ENCODE data around the gene GPRIN3. TPM values are rescaled to one million over a fixed set of nuclear protein-coding genes. Genes with fewer than 3 reads are reported as not detected.

Gene GPRIN3
- total and polyA plus RNA-seq, 2 donors (not counting 3 experiments of a cell fraction or from before 2014, with no cell fraction given) = 0.17 to 2.2 TPM

- Histone ChIP-seq H3K4me2 (ENCODE audit: insufficient read depth, low read length) (no peak overlapping the region), H3K79me2 (ENCODE audit: control insufficient read depth, insufficient read depth, low read length) (no peaks in the 10 kb centered on the region), H3K9ac (replicated peaks; ENCODE audit: extremely low read depth, insufficient read depth, low read length) (no peak overlapping the region), H4K20me1 (replicated peaks; ENCODE audit: control insufficient read depth, extremely low read depth, insufficient read depth, low read length) (no peaks in the 10 kb centered on the region), H3K27me3 (ENCODE audit: control insufficient read depth in 2 of 2, insufficient read depth in 2 of 2, low read length in 2 of 2) (peaks cover 0 to 1% of the 10 kb centered on the region in 2 experiments), H3K4me3 (replicated peaks in 1 of 3; ENCODE audit: insufficient read depth in 1 of 3, low read depth in 1 of 3, low read length in 3 of 3) (no peak overlapping the region), H3K27ac (ENCODE audit: insufficient read depth, low read depth, low read length) (no peak overlapping the region), H3K9me3 (replicated peaks; ENCODE audit: control insufficient read depth, insufficient read depth, low read length) (no peaks in the 10 kb centered on the region), H2AFZ (ENCODE audit: low read depth, low read length) (no peak overlapping the region), H3K36me3 (ENCODE audit: control insufficient read depth in 2 of 2, extremely low read depth in 1 of 2, insufficient read depth in 2 of 2, low read length in 2 of 2) (no peaks in the 10 kb centered on the region), H3K4me1 (ENCODE audit: control insufficient read depth, extremely low read depth, insufficient read depth, low read length) (no peaks in the 10 kb centered on the region), H3K9me1 (replicated peaks; ENCODE audit: control insufficient read depth, extremely low read depth, insufficient read depth, low read length) (no peaks in the 10 kb centered on the region)
- TF ChIP-seq POLR2A (IDR thresholded peaks at IDR 0.05; ENCODE audit: low read depth, low read length) (no peak), MYC (IDR thresholded peaks at IDR 0.05; ENCODE audit: low read depth, low read length) (no peak), FOS (IDR thresholded peaks at IDR 0.05; ENCODE audit: borderline replicate concordance, insufficient read depth, low read length) (no peak), JUN (IDR thresholded peaks at IDR 0.05; ENCODE audit: borderline replicate concordance, insufficient read depth, insufficient read length, low read depth) (no peak), POLR2AphosphoS5 (IDR thresholded peaks at IDR 0.05; ENCODE audit: insufficient read depth, low read depth, low read length) (no peak), CTCF (IDR thresholded peaks at IDR 0.05; ENCODE audit: extremely low read depth in 1 of 2, insufficient read depth in 1 of 2, low read depth in 1 of 2, low read length in 2 of 2) (no peak), EZH2 (IDR thresholded peaks at IDR 0.05; ENCODE audit: borderline replicate concordance, low read depth, low read length, severe bottlenecking) (no peak), GATA2 (IDR thresholded peaks at IDR 0.05; ENCODE audit: insufficient read depth, insufficient read length, low read depth, low read length) (no peak), MAX (IDR thresholded peaks at IDR 0.05; ENCODE audit: insufficient read depth, insufficient read length) (no peak)
- dilution Hi-C loops (cut with MboI; ENCODE audit: extremely low pct_ligation_motif_present, low sequenced_read_pairs) (no loop called here), intact Hi-C loops (cut with micrococcal nuclease) (no loop called here)
- DNase-seq (ENCODE audit: low read depth, low spot score) = no peak
- no peak for FAIRE-seq
- ChIA-PET POLR2A (no interaction called here), CTCF (no interaction called here)
- BruUV-seq (replicated peaks) = no TSS peak
Observed at GRCh38 chr4:89270792-89271191, 36.8 kb downstream of the GPRIN3 start.
